GM19043 (cell line): ENCODE data around the gene OR4B1.
A peak's percentile ranks its signal among the peaks of the same experiment; 100 is the strongest.
"Not testable (repeated sequence)": the region's sequence is repeated elsewhere in the genome, so short reads cannot be mapped to it uniquely, and the experiment has no call there.

Experiments
- ATAC-seq: cut with Tn5 transposase; IDR thresholded peaks from one replicate; pipeline ENCODE4 v1.9.1; 2021; ENCODE audit warnings: low read depth; ENCODE audit not compliant: unreplicated experiment

OR4B1 gene

GRCh38 chr11:48216510-48216909 is at the start of gene OR4B1:
TSS of gene OR4B1 (plus strand) at chr11:48216810. CDS start at chr11:48216810, 0 bp downstream.
- no peak for ATAC-seq

GRCh38 chr11:48167380-48167779 is 49.2 kb upstream of the OR4B1 start:
- ATAC-seq = no peak

- ATAC-seq = no peak
Observed at GRCh38 chr11:48168815-48169214, 47.8 kb upstream of the OR4B1 start.

GRCh38 chr11:48169259-48169658 is 47.4 kb upstream of the OR4B1 start:
- no peak for ATAC-seq

- ATAC-seq = no peak
Observed at GRCh38 chr11:48169717-48170116, 46.9 kb upstream of the OR4B1 start.

GRCh38 chr11:48170241-48171233 is 46.1 kb upstream of the OR4B1 start:
- ATAC-seq = no peak

- peak; percentile 82 for ATAC-seq
Observed at GRCh38 chr11:48172818-48173609, 43.6 kb upstream of the OR4B1 start.

GRCh38 chr11:48177661-48178060 is 38.9 kb upstream of the OR4B1 start:
- ATAC-seq = no peak

- no peak for ATAC-seq
Observed at GRCh38 chr11:48180627-48181026, 36.0 kb upstream of the OR4B1 start.

GRCh38 chr11:48182860-48183526 is 33.6 kb upstream of the OR4B1 start:
- ATAC-seq = no peak

- ATAC-seq = no peak
Observed at GRCh38 chr11:48184452-48184851, 32.2 kb upstream of the OR4B1 start.

- not testable (repeated sequence) for ATAC-seq
Observed at GRCh38 chr11:48190906-48191654, 25.5 kb upstream of the OR4B1 start.

GRCh38 chr11:48193876-48194275 is 22.7 kb upstream of the OR4B1 start:
- no peak for ATAC-seq

GRCh38 chr11:48207881-48208280 is 8.7 kb upstream of the OR4B1 start:
- ATAC-seq = no peak

GRCh38 chr11:48210052-48210451 is 6.6 kb upstream of the OR4B1 start:
- ATAC-seq = no peak

GRCh38 chr11:48228761-48229160 is 12.2 kb downstream of the OR4B1 start:
- ATAC-seq = no peak

GRCh38 chr11:48230057-48230456 is 13.4 kb downstream of the OR4B1 start:
- not testable (repeated sequence) for ATAC-seq

GRCh38 chr11:48237727-48238126 is 21.1 kb downstream of the OR4B1 start:
- no peak for ATAC-seq

GRCh38 chr11:48242501-48242900 is 25.9 kb downstream of the OR4B1 start:
- no peak for ATAC-seq

- ATAC-seq = no peak
Observed at GRCh38 chr11:48244804-48245203, 28.2 kb downstream of the OR4B1 start, which contains the start of gene OR4X2. TSS of gene OR4X2 (plus strand) at chr11:48245104. CDS start at chr11:48245104, 0 bp downstream.
